Stimulated activated CD4-positive, alpha-beta T cell treated with anti-CD3 and anti-CD28 coated beads, Interleukin-2, amount 100 ng/mL, for 4 hours (primary cell): Measurements from ENCODE around the gene DCTPP1.
"Not testable (repeated sequence)": the region's sequence is repeated elsewhere in the genome, so short reads cannot be mapped to it uniquely, and the experiment has no call there.

Experiments
- DNase-seq: peaks from one replicate; pipeline ENCODE4 v3.0.0-alpha.2; 2020; ENCODE audit warnings: low read depth

DCTPP1 gene

GRCh38 chr16:30429678-30430427, at the start of gene DCTPP1:
TSS of gene DCTPP1 (minus strand) at chr16:30430030. CDS start at chr16:30429980, 50 bp downstream.
- DNase-seq: peak; percentile 97

DNA sequence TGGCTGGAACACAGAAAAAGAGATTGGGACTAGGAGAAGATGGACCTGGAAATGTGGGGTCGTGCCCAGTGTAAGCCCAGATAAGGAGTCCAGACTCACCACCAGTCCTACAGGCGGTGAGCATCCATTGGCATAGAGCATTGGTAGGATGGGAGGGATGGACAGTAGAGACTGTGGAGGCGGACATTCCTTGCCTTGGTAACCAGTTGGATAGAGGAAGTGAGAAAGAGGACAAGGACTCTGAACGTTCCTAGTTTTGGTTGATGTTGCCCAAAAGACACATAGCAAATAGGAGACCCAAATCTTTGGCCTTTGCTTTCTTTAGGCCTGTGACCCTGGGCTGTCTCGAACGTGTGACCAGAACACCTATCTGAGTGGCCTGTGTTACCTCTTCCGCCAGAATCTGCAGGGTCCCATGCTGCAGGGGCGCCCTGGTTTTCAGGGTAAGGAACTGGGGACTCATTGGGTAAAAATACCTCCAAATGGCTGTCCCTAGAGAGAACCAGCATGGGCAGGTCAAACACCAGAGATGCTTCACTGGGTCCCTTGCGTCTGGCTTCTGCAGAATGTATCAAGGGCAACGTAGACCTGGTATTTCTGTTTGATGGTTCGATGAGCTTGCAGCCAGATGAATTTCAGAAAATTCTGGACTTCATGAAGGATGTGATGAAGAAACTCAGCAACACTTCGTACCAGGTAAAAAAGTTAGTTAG, 49.1 kb upstream of the DCTPP1 start:
- DNase-seq: no peak

GRCh38 chr16:30477773-30478172, 47.9 kb upstream of the DCTPP1 start:
- DNase-seq: not testable (repeated sequence)

DNA sequence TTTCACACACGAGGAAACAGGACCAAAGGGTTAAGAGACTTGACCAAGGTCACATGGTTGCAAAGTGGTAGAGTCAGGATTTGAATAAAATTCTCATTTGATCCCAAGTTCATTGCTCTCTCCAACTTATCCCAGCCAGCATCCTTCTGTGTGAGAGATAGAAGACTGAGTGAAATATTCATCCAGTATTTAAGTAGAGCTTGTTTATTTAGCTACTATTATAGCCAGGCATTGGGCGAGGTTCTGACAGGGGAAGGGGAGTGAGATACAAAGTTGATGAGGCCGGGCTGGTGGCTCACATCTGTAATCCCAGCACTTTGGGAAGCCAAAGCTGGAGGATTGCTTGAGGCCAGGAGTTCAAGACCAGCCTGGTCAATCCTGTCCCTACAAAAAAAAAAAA, 47.2 kb upstream of the DCTPP1 start:
- no peak for DNase-seq

DNA sequence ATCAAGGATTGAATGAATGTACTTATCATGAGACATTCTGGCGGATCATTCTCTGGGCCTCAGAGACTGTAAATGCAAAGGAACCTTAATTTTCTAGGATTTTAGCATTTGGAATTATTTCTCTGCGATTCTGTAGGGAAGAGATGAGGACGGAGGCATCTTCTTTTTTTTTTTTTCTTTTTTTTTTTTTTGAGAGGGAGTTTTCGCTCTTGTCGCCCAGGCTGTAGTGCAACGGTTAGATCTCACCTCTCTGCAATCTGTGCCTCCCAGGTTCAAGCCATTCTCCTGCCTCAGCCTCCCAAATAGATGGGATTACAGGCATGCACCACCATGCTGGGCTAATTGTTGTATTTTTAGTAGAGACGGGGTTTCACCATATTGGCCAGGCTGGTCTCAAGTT, 44.9 kb upstream of the DCTPP1 start:
- DNase-seq: no peak

GRCh38 chr16:30474074-30474452, 44.2 kb upstream of the DCTPP1 start:
- DNase-seq: no peak

GRCh38 chr16:30473231-30474073, 43.6 kb upstream of the DCTPP1 start:
- DNase-seq: peak; percentile 49

DNA sequence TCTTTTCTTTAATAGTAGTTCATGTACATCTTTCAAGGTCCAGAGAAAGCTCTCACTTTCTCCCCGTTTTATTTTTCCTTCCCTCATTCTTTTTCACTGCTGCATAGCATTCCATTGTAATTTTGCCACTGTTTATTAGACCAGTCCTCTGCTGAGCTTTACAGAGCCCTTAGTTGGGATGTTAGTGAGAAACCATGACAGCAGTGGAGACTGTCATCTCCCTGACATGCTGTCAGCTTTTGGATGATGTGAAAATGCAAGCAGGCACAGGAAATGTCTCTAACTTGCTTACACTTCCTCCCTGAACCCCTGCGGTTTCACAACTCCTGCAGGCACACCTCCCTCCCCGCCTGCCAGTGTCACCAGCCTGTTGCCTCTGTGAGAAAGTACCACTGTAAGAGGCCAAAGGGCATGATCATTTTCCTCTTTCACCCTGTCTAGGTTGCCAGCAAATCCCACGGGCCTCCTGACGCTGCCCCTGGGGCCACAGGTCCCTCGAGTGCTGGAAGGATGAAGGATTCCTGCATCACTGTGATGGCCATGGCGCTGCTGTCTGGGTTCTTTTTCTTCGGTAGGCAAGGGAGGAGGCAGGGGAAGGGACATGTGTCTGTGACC, 42.6 kb upstream of the DCTPP1 start, which contains the start of gene ITGAL:
TSS of gene ITGAL (plus strand) at position 415 of the 615 bp plus-strand sequence. CDS start at position 511, 96 bp downstream.
- peak; percentile 74 for DNase-seq

- DNase-seq: no peak
Measured at GRCh38 chr16:30470632-30470995, 40.8 kb upstream of the DCTPP1 start.

DNA sequence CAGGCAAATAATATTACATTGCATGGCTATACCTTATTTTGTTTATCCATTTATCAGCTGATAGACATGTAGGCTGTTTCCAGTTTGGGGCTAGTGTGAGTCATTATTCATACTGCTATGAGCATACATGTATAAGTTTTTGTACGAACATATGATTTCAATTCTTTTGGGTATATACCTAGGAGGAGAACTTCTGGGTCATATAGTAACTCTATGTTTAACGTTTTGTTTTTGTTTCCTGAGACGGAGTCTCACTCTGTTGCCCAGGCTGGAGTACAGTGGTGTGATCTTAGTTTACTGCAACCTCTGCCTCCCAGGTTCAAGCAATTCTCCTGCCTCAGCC, 40.3 kb upstream of the DCTPP1 start:
- no peak for DNase-seq

DNA sequence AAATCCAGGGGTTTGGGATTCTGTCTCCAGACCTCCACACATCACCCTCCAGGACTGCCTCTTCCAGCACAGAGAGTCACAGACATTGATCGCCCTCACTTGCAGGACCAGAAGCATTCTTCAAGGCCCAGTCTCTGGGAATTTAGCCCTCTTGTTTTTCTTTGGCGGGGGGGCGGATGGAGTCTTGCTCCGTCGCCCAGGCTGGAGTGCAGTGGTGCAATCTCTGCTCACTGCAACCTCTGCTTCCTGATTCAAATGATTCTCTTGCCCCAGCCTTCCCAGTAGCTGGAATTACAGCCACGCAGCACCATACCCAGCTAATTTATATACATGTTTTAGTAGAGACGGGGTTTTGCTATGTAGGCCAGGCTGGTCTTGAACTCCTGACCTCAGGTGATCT, 34.2 kb upstream of the DCTPP1 start:
- DNase-seq: no peak

DNA sequence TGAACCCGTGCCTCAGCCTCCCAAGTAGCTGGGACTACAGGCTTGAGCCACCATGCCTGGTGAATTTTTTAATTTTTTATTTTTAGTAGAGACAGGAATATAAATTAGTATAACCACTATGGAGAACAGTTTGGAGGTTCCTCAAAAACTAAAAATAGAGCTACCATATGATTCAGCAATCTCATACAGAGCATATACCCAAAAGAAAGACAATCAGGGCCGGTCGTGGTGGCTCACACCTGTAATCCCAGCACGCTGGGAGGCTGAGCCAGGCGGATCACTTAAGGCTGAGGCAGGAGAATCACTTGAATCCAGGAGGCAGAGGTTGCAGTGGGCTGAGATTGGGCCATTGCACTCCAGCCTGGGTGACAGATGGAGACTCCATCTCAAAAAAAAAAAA, 31.6 kb upstream of the DCTPP1 start:
- not testable (repeated sequence) for DNase-seq

- DNase-seq: no peak
Measured at GRCh38 chr16:30459456-30459855, 29.6 kb upstream of the DCTPP1 start.

- DNase-seq: peak; percentile 75
Measured at GRCh38 chr16:30458561-30459394, 28.9 kb upstream of the DCTPP1 start.

DNA sequence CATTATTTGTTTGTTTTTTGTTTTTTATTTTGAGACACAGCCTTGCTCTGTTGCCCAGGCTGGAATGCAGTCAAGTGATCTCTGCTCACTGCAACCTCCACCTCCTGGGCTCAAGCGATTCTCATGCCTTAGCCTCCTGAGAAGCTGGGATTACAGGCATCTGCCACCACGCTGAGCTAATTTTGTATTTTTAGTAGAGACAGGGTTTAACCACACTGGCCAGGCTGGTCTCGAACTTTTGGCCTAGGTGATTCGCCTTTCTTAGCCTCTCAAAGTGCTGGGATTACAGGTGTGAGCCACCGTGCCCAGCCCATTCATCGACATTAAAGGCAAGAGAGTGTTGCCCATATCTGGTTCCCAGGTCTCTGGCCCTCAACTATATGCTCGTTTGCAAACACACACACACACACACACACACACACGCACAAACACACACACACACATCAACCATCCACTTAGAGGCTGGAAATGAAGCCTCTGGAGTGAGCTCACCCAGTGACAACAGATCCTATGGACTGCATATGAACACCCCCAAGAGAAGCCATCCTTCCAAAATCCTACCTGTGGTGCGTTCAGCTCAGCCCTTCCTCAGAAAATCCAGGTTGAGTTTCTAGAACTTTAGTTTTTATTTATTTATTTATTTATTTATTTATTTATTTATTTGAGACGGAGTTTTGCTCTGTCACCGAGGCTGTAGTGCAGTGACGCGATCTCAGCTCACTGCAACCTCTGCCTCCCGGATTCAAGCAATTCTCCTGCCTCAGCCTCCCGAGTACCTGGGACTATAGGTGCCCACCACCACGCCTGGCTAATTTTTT, 28.1 kb upstream of the DCTPP1 start:
- DNase-seq: no peak

DNA sequence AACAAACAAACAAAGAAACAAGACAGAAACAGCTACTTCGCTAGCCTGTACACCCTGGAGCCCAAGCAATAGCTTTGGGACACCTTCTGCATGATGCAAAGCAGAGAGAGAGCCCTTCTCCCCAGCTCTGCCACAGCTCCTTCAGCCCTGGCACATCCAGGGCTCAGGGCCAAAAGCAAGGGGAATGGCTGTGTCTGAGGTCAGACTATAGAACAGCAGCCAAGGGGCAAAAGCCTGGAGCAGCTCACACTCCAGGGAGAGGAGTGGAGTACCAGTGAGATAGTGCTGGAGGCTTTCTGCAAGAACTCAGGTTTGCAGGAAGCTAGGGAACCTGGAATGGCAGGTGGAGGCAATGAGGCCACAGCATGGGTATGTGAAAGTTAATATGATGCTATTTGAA, 27.4 kb upstream of the DCTPP1 start:
- no peak for DNase-seq

DNA sequence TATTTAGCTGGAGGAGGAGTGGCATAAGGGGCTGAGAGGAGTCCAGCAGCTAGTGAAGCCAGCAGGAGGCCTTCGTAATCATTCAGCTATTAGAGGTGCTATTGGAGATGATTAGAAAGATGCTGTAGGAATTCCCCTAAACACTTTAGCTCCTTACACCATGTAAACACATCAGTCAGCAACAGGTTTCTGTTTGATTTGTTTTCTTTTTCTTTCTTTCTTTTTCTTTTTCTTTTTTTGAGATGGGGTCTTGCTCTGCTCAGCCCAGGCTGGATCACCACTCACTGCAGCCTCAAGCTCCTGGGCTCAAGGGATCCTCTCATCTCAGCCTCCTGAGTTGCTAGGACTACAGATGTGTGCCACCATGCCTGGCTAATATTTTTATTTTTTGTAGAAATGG, 26.5 kb upstream of the DCTPP1 start:
- DNase-seq: no peak

DNA sequence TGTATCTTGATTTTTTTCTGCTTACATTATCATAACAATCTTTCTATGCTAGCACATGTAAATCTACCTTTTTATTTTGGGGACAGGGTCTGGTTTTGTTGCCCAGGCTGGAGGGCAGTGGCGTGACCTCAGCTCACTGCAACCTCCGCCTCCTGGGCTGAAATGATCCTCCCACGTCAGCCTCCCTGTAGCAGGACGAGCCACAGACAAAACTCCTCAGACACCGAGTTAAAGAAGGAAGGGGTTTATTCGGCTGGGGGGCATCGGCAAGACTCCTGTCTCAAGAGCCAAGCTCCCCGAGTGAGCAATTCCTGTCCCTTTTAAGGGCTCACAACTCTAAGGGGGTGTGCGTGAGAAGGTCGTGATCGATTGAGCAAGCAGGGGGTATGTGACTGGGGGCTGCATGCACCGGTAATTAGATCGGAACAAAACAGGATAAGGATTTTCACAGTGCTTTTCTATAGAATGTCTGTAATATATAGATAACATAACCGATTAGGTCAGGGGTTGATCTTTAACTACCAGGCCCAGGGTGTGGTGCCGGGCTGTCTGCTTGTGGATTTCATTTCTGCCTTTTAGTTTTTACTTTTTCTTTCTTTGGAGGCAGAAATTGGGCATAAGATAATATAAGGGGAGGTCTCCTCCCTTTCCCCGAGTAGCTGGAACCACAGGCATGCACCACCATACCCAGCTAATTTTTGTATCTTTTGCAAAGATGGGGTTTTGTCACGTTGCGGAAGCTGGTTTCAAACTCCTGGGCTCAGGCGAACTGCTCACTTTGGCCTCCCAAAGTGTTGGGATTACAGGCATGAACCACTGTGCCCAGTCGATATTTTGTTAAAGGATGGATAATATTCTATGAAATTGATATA, 23.1 kb upstream of the DCTPP1 start:
- not testable (repeated sequence) for DNase-seq

DNA sequence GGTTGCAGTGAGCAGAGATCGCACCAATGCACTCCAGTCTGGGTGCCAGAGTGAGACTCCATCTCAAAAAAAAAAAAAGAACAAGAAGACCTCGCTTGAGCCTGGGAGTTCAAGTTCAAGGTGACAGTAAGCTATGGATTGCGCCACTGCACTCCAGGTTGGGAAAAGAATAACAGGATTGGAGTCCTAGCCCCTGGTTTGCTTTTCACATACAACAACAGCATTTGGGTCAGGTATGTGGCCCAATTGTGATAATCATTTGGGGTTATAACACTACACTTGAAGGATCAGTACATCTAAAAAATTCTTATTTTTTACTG, 19.2 kb upstream of the DCTPP1 start:
- no peak for DNase-seq
